HepG2 (cell line): Measurements from ENCODE around the gene ENG. TPM values are rescaled to one million over a fixed set of nuclear protein-coding genes. Genes with fewer than 3 reads are reported as not detected.

Source experiments
- ATF1 ChIP-seq: IDR thresholded peaks from 2 replicates; pipeline ENCODE4 v1.6.1; 2016; ENCODE audit warnings: mild to moderate bottlenecking, control low read depth
- NONO ChIP-seq, 2 experiments: fragments of 450-650 bp in 1 of 2; sonication (generic) in 1 of 2; formaldehyde crosslinking in 1 of 2; IDR thresholded peaks in 1 of 2; conservative IDR thresholded peaks in 1 of 2; 2 replicates each; pipeline versions ENCODE4 v1.6.1 to v1.8.0; 2017 to 2022; ENCODE audit warnings: mild to moderate bottlenecking in 1 of 2, missing genetic modification reagents in 1 of 2, moderate library complexity in 1 of 2
- SP4 ChIP-seq: sonication (generic); formaldehyde crosslinking; IDR thresholded peaks from 2 replicates; pipeline ENCODE4 v1.8.1; 2023; ENCODE audit warnings: mild to moderate bottlenecking, missing genetic modification reagents
- SUZ12 ChIP-seq: fragments of 150-350 bp; IDR thresholded peaks from 2 replicates; pipeline ENCODE4 v1.6.1; 2014; ENCODE audit warnings: low read depth, low read length
- ZNF543 ChIP-seq: sonication (generic); formaldehyde crosslinking; IDR thresholded peaks from 2 replicates; pipeline ENCODE4 v1.4.0; 2020; ENCODE audit warnings: mild to moderate bottlenecking, missing genetic modification reagents
- polyA plus RNA-seq, 8 experiments: library from polyadenylated mRNA; depleted of rRNA in 3 of 8; stranded (reverse) in 7 of 8; unstranded in 1 of 8; fragments of >200 nt; fragmentation: Illumina TruSeq in 4 of 8; extraction: Trizol in 4 of 8; gene quantifications; 2 replicates each; pipeline versions ENCODE4 v1.2.1 to v1.2.3, GENCODE V29; 2011 to 2016; ENCODE audit warnings: low read depth in 4 of 8, missing spikeins in 1 of 8, mixed read lengths in 1 of 8; ENCODE audit not compliant: insufficient read depth in 1 of 8
- total RNA-seq, 5 experiments: library from RNA; depleted of rRNA; stranded (reverse); fragments of >200 nt; fragmentation: Illumina TruSeq; extraction: Trizol; gene quantifications; 2 replicates each; pipeline ENCODE4 v1.2.3, GENCODE V29; 2016; ENCODE audit warnings: low read depth in 1 of 5
- TF ChIP-seq, protein P1 (sequence below), 2 experiments: fragments of 450-650 bp in 1 of 2; sonication (generic) in 1 of 2; formaldehyde crosslinking in 1 of 2; IDR thresholded peaks; 2 replicates each; pipeline versions ENCODE4 v1.6.1 to v1.8.0; 2016 to 2022; ENCODE audit warnings: antibody characterized with exemption in 1 of 2, mild to moderate bottlenecking in 1 of 2, missing genetic modification reagents in 1 of 2
- TF ChIP-seq, protein P2 (sequence below): sonication (generic); formaldehyde crosslinking; IDR thresholded peaks from 2 replicates; pipeline ENCODE4 v1.8.1; 2023; ENCODE audit warnings: mild to moderate bottlenecking, missing genetic modification reagents
- TF ChIP-seq, protein P3 (sequence below): sonication (generic); formaldehyde crosslinking; conservative IDR thresholded peaks from 2 replicates; pipeline ENCODE4 v1.4.0; 2020; ENCODE audit warnings: mild to moderate bottlenecking, missing genetic modification reagents, moderate library complexity
- TF ChIP-seq, protein P4 (sequence below): sonication (generic); formaldehyde crosslinking; IDR thresholded peaks from 2 replicates; pipeline ENCODE4 v1.4.0; 2020; ENCODE audit warnings: low read depth, missing genetic modification reagents

The ENG gene
- total and polyA plus RNA-seq, 2 of the 13 experiments (the other 11 are each of a cell fraction or from before 2014, with no cell fraction given) = 0.02 to 1.1 TPM

DNA sequence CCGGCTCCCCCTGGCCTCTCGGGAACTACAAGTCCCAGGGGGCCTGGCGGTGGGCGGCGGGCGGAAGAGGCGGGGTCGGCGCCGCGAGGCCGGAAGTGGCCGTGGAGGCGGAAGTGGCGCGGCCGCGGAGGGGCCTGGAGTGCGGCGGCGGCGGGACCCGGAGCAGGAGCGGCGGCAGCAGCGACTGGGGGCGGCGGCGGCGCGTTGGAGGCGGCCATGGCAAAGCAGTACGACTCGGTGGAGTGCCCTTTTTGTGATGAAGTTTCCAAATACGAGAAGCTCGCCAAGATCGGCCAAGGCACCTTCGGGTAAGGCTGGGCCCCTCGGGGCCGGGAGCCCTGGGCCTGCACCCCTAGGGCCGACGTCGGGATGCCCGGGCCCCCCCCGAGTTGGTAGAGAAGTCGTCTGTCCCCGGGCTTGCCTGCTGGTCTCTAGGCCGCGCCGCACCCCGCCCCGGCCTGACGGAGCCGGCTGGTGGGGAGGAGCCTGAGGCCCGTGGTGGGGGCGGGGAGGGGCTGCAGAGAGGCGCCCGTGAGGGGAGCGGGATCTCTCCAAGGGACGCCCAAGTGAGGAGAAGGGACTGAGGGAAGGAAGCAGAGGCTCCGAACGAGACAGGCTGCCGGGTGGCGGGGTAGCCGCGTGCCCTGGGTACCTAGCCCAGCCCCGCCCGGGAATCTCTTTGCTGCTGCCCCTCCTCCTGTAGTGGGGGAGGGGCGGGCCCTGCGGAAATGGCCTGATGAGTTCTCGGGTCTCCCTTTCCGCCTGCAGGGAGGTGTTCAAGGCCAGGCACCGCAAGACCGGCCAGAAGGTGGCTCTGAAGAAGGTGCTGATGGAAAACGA is 68.3 kb downstream of the ENG start, which contains the start of gene CDK9 (continued):
- TF ChIP-seq, protein P1, sequence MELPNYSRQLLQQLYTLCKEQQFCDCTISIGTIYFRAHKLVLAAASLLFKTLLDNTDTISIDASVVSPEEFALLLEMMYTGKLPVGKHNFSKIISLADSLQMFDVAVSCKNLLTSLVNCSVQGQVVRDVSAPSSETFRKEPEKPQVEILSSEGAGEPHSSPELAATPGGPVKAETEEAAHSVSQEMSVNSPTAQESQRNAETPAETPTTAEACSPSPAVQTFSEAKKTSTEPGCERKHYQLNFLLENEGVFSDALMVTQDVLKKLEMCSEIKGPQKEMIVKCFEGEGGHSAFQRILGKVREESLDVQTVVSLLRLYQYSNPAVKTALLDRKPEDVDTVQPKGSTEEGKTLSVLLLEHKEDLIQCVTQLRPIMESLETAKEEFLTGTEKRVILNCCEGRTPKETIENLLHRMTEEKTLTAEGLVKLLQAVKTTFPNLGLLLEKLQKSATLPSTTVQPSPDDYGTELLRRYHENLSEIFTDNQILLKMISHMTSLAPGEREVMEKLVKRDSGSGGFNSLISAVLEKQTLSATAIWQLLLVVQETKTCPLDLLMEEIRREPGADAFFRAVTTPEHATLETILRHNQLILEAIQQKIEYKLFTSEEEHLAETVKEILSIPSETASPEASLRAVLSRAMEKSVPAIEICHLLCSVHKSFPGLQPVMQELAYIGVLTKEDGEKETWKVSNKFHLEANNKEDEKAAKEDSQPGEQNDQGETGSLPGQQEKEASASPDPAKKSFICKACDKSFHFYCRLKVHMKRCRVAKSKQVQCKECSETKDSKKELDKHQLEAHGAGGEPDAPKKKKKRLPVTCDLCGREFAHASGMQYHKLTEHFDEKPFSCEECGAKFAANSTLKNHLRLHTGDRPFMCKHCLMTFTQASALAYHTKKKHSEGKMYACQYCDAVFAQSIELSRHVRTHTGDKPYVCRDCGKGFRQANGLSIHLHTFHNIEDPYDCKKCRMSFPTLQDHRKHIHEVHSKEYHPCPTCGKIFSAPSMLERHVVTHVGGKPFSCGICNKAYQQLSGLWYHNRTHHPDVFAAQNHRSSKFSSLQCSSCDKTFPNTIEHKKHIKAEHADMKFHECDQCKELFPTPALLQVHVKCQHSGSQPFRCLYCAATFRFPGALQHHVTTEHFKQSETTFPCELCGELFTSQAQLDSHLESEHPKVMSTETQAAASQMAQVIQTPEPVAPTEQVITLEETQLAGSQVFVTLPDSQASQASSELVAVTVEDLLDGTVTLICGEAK (IDR thresholded peaks at IDR 0.05) = no peak
- TF ChIP-seq, protein P1 (CRISPR knock-in tag; IDR thresholded peaks at IDR 0.05) = 0 out of 2 replicates have a peak, but pooled peaks have one; percentile 13
- TF ChIP-seq, protein P2, sequence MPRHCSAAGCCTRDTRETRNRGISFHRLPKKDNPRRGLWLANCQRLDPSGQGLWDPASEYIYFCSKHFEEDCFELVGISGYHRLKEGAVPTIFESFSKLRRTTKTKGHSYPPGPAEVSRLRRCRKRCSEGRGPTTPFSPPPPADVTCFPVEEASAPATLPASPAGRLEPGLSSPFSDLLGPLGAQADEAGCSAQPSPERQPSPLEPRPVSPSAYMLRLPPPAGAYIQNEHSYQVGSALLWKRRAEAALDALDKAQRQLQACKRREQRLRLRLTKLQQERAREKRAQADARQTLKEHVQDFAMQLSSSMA (CRISPR knock-in tag) = no peak
- TF ChIP-seq, protein P3, sequence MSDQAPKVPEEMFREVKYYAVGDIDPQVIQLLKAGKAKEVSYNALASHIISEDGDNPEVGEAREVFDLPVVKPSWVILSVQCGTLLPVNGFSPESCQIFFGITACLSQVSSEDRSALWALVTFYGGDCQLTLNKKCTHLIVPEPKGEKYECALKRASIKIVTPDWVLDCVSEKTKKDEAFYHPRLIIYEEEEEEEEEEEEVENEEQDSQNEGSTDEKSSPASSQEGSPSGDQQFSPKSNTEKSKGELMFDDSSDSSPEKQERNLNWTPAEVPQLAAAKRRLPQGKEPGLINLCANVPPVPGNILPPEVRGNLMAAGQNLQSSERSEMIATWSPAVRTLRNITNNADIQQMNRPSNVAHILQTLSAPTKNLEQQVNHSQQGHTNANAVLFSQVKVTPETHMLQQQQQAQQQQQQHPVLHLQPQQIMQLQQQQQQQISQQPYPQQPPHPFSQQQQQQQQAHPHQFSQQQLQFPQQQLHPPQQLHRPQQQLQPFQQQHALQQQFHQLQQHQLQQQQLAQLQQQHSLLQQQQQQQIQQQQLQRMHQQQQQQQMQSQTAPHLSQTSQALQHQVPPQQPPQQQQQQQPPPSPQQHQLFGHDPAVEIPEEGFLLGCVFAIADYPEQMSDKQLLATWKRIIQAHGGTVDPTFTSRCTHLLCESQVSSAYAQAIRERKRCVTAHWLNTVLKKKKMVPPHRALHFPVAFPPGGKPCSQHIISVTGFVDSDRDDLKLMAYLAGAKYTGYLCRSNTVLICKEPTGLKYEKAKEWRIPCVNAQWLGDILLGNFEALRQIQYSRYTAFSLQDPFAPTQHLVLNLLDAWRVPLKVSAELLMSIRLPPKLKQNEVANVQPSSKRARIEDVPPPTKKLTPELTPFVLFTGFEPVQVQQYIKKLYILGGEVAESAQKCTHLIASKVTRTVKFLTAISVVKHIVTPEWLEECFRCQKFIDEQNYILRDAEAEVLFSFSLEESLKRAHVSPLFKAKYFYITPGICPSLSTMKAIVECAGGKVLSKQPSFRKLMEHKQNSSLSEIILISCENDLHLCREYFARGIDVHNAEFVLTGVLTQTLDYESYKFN (CRISPR knock-in tag) = peak; percentile 70
- TF ChIP-seq NONO (IDR thresholded peaks at IDR 0.05) (no peak), NONO (CRISPR knock-in tag; conservative IDR thresholded peaks at IDR 0.05) (0 out of 2 replicates have a peak, but pooled peaks have one; percentile 21), SUZ12 (peak; percentile 58), ATF1 (CRISPR knock-in tag) (no peak), ZNF543 (CRISPR knock-in tag) (0 out of 2 replicates have a peak, but pooled peaks have one; percentile 39), SP4 (CRISPR knock-in tag) (peak; percentile 84)
- TF ChIP-seq, protein P4, sequence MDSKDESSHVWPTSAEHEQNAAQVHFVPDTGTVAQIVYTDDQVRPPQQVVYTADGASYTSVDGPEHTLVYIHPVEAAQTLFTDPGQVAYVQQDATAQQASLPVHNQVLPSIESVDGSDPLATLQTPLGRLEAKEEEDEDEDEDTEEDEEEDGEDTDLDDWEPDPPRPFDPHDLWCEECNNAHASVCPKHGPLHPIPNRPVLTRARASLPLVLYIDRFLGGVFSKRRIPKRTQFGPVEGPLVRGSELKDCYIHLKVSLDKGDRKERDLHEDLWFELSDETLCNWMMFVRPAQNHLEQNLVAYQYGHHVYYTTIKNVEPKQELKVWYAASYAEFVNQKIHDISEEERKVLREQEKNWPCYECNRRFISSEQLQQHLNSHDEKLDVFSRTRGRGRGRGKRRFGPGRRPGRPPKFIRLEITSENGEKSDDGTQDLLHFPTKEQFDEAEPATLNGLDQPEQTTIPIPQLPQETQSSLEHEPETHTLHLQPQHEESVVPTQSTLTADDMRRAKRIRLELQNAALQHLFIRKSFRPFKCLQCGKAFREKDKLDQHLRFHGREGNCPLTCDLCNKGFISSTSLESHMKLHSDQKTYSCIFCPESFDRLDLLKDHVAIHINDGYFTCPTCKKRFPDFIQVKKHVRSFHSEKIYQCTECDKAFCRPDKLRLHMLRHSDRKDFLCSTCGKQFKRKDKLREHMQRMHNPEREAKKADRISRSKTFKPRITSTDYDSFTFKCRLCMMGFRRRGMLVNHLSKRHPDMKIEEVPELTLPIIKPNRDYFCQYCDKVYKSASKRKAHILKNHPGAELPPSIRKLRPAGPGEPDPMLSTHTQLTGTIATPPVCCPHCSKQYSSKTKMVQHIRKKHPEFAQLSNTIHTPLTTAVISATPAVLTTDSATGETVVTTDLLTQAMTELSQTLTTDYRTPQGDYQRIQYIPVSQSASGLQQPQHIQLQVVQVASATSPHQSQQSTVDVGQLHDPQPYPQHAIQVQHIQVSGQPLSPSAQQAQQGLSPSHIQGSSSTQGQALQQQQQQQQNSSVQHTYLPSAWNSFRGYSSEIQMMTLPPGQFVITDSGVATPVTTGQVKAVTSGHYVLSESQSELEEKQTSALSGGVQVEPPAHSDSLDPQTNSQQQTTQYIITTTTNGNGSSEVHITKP (CRISPR knock-in tag) = no peak
